GM19043 (cell line): ENCODE results near the gene PTHLH.

Experiments
- ATAC-seq: cut with Tn5 transposase; IDR thresholded peaks from one replicate; pipeline ENCODE4 v1.9.1; 2021; ENCODE audit warnings: low read depth; ENCODE audit not compliant: unreplicated experiment

PTHLH gene

GRCh38 chr12:27946421-27946820 is 26.1 kb downstream of the PTHLH start:
- no peak for ATAC-seq

DNA sequence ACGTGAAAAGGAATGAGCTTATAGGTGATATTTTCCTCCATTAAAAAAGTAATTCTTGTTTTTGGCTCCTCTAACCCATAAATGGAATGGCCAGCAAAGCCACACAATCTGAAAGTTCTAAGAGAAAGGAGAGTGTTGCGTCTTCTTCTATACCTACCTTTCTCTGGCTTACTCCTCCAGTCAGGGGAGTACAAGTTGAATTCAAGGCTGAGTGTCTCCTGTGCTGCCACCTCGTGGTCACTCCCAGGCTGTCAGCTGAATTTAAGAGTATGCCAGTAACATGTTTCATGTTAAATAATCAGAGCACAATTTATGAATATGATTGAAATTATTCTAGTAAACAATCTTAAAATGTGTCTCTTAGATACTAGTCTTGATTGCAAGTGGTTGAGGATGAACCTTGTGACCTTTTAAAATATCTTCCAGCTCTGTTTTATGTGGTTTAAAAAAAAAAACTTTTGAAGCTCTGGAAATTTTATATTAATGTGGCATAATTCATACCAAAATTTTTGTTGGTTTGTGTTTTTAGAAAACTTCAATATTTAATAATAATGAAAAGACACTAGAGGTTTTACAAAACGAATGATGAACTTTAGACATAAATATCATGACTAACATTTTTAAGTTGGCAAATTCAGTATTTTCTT is 31.7 kb downstream of the PTHLH start:
- ATAC-seq = peak; percentile 81

GRCh38 chr12:27940245-27940644 is 32.3 kb downstream of the PTHLH start:
- no peak for ATAC-seq

- no peak for ATAC-seq
Measured at GRCh38 chr12:27937768-27938167, 34.8 kb downstream of the PTHLH start.

- ATAC-seq = no peak
Measured at GRCh38 chr12:27936196-27936595, 36.3 kb downstream of the PTHLH start.

DNA sequence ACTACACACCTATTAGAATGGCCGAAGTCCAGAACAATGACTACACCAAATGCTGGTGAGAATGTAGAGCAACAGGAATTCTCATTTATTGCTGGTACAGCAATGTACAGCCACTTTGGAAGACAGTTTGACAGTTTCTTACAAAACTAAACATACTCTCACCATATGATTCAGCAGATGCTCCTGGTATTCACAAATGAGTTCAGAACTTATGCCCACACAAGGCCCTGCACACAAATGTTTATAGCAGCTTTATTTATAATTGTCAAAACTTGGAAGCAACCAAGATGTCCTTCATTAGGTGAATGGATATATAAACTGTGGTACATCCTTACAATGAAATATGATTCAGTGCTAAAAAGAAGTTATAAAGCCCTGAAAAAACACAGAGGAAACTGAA is 38.3 kb downstream of the PTHLH start:
- no peak for ATAC-seq

DNA sequence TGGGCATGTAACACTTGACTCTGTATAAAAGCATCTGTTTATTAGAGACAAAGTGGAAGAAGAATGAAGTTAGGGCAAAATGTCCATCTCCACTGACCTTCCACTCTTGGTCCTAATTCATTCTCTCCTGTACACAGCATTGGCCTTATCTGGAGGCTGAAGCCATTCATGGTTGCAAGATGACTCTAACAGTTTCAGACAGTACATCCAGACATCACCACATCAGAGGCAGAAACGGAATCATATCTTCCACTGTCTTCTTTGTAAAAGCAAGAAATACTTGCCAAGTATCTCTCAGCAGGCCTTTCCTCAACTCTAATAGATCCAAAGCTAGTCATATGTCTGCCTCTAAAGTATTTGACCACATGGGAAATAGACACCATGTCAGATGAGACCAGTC is 41.1 kb downstream of the PTHLH start:
- no peak for ATAC-seq

DNA sequence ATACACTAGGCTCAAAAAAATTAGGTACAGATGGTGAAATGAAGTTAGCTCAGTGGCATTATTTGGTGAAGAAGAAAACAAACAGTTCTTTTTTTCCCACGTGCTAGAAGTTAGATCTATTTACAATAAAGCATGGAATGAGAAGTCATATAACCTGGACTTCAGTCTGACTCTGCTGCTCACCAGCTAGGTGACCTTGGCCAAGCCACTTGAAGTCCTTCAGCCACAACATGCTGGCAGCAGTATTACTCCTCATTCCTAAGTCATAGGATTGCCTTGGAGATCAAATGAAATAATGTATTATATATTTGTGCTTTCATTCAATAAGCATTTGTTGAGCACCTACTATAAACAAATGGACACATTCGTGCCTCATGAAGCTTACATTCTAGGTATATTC is 45.2 kb downstream of the PTHLH start:
- no peak for ATAC-seq

GRCh38 chr12:27924350-27925135 is 48.0 kb downstream of the PTHLH start:
- ATAC-seq = no peak

DNA sequence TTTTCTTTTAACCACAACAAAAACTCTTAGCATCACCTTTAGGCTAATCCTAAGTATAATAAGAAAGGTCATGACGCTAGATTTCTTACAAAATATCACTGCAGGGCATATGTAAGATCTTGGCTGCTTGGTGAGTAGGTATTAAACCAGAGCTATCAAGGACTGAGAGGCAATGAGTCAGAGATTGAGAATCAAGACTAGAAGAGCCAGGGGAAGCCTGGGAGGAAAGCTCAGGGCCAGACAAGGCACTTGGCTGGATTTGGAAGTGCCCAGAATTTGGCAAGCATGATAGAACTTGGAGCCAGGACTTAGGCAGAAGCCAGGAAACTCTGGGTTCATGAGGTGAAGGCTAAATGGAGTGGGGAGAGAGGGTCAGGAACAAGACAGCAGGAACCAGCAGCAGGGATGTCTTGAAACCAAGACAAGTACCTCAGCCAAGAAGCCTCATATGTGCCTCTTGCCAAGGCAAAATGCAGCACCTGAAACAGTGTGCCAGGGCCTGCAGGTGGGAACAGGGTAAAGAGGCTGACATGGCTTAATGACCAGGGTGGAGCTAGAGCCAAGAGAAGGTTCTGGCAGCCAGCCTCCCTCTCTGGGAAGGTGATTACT is 49.9 kb downstream of the PTHLH start:
- ATAC-seq = no peak

GRCh38 chr12:27919671-27920235 is 52.8 kb downstream of the PTHLH start:
- no peak for ATAC-seq

- ATAC-seq = no peak
Measured at GRCh38 chr12:27915536-27915935, 57.0 kb downstream of the PTHLH start.

DNA sequence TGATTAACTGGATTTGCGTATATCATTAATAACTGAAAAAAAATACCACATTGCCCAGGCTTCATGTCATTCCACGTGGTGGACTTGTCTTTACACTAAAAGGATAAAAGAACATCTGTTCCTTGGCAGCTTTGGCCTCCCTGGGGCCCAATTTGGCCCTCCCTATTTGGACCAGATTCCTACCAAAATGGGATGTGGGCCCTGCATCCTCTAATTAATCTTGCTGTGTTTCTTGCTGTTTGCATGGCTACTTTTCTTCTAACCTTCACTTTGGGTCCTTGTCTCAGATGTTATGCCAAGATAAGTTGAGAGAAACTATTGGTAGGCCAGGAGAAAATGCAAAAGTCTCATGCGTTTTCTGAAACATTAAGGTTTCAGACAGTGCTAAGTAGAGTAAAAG is 57.5 kb downstream of the PTHLH start:
- no peak for ATAC-seq

- no peak for ATAC-seq
Measured at GRCh38 chr12:27913999-27914614, 58.4 kb downstream of the PTHLH start.

DNA sequence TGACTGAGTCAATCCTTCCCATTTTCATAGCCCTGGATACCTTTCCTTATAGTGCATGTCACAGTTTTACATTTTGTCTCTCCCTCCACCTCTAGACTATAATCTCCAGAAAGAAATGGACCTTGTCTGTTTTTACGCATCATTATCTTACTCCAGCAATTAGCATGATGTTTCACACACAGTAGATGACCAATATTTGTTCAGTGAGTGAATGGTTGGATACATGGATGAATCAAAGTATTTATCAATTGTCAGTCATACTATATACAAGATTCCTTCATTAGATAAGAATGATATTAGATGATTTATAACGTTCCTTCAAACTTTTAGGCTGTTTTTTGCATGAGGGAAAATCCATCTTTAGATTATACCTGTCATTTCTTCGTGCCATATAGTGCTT is 61.1 kb downstream of the PTHLH start:
- ATAC-seq = no peak
